C4-2B (cell line): Measurements from ENCODE around the gene LRP5.

ENCODE experiments used
- CTCF ChIP-seq: fragments of 450-650 bp; conservative IDR thresholded peaks from 2 replicates; pipeline ENCODE4 v1.5.1; 2017; ENCODE audit warnings: mild to moderate bottlenecking
- ZFX ChIP-seq: fragments of 450-650 bp; IDR thresholded peaks from 2 replicates; pipeline ENCODE4 v1.6.1; 2017

GRCh38 chr11:68324695-68325094 lies 12.3 kb downstream of the LRP5 start:
- TF ChIP-seq CTCF, result no peak
- TF ChIP-seq ZFX, result no peak
